ENCODE measurements around the gene CYB561D2. TPM values are rescaled to one million over a fixed set of nuclear protein-coding genes. Genes with fewer than 3 reads are reported as not detected.

Gene CYB561D2
- total and polyA plus RNA-seq, 2 of the 13 experiments (the other 11 are each of a cell fraction or from before 2014, with no cell fraction given): 11.1 to 17.2 TPM

DNA sequence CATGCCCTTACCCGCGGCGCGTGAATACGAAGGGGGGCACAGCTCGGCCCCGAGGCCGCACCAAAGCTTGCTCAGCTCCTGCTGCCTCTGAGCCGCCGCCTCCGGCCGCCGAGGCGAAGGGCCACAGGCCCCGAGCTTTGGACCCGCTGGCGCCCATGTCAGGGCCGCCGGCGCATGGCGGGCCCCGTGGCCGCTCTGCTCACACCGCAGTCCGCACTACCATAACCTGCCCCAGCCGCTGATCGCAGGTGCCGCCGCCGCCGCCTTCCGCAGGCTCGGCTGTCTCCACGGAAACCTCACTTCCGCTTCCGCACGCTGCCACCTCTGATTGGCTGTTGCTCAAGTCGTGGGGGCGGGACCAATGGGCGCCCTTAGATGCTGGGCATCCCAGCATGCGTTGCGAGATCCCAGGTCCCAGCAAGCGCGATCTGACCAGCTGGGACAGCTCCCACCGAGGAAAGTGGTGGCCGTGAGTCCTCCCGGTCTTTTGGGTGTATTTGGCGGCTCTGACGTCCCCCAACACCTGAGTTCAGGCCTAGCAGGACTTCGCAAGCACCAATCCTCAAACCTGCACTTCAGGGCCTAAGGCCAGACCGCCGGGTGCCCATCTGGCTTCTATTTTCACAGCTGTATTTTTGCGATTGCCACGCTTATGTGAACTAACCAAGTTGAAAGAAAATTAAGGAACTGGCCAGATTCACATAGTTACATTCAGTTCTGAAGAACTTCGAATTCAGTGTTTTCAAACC lies 22.5 kb upstream of the CYB561D2 start, which contains the start of gene TUSC2 (continued):
- TF ChIP-seq CREM (IDR thresholded peaks at IDR 0.05): peak; percentile 74
- no peak for TF ChIP-seq CREM (CRISPR knock-in tag; IDR thresholded peaks at IDR 0.05)
- TF ChIP-seq PAWR (CRISPR knock-in tag; IDR thresholded peaks at IDR 0.05; ENCODE audit: borderline replicate concordance): 0 out of 2 replicates have a peak, but pooled peaks have one; percentile 40
- TF ChIP-seq BCL6 (CRISPR knock-in tag; IDR thresholded peaks at IDR 0.05): no peak
- no peak for TF ChIP-seq KLF15 (CRISPR knock-in tag; IDR thresholded peaks at IDR 0.05; ENCODE audit: borderline replicate concordance)
- TF ChIP-seq ZFP62 (CRISPR knock-in tag; IDR thresholded peaks at IDR 0.05): no peak
- no peak for TF ChIP-seq MAZ (IDR thresholded peaks at IDR 0.05; ENCODE audit: borderline replicate concordance, low read depth, low read length)
- TF ChIP-seq MAZ (CRISPR knock-in tag; IDR thresholded peaks at IDR 0.05; ENCODE audit: low read depth): peak; percentile 75
- peak; percentile 92 for TF ChIP-seq PHF20 (CRISPR knock-in tag; IDR thresholded peaks at IDR 0.05)
- peak; percentile 81 for TF ChIP-seq TAF1 (CRISPR knock-in tag; IDR thresholded peaks at IDR 0.05)
- TF ChIP-seq, protein P1, sequence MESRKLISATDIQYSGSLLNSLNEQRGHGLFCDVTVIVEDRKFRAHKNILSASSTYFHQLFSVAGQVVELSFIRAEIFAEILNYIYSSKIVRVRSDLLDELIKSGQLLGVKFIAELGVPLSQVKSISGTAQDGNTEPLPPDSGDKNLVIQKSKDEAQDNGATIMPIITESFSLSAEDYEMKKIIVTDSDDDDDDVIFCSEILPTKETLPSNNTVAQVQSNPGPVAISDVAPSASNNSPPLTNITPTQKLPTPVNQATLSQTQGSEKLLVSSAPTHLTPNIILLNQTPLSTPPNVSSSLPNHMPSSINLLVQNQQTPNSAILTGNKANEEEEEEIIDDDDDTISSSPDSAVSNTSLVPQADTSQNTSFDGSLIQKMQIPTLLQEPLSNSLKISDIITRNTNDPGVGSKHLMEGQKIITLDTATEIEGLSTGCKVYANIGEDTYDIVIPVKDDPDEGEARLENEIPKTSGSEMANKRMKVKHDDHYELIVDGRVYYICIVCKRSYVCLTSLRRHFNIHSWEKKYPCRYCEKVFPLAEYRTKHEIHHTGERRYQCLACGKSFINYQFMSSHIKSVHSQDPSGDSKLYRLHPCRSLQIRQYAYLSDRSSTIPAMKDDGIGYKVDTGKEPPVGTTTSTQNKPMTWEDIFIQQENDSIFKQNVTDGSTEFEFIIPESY (CRISPR knock-in tag; IDR thresholded peaks at IDR 0.05): no peak
- TF ChIP-seq, protein P2, sequence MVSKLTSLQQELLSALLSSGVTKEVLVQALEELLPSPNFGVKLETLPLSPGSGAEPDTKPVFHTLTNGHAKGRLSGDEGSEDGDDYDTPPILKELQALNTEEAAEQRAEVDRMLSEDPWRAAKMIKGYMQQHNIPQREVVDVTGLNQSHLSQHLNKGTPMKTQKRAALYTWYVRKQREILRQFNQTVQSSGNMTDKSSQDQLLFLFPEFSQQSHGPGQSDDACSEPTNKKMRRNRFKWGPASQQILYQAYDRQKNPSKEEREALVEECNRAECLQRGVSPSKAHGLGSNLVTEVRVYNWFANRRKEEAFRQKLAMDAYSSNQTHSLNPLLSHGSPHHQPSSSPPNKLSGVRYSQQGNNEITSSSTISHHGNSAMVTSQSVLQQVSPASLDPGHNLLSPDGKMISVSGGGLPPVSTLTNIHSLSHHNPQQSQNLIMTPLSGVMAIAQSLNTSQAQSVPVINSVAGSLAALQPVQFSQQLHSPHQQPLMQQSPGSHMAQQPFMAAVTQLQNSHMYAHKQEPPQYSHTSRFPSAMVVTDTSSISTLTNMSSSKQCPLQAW (CRISPR knock-in tag; IDR thresholded peaks at IDR 0.05): 0 out of 2 replicates have a peak, but pooled peaks have one; percentile 22
- peak; percentile 59; the same call in 1 of the 2 replicates for TF ChIP-seq GATA4 (IDR thresholded peaks at IDR 0.05; ENCODE audit: borderline replicate concordance, low read depth)
- TF ChIP-seq KDM2A (CRISPR knock-in tag; IDR thresholded peaks at IDR 0.05; ENCODE audit: borderline replicate concordance, low read depth): peak; percentile 95
- peak; percentile 92 for TF ChIP-seq ELF1 (CRISPR knock-in tag; IDR thresholded peaks at IDR 0.05)
- peak; percentile 40; the same call in 1 of the 2 replicates for TF ChIP-seq ZMAT3 (CRISPR knock-in tag; conservative IDR thresholded peaks at IDR 0.05)
- TF ChIP-seq, protein P3, sequence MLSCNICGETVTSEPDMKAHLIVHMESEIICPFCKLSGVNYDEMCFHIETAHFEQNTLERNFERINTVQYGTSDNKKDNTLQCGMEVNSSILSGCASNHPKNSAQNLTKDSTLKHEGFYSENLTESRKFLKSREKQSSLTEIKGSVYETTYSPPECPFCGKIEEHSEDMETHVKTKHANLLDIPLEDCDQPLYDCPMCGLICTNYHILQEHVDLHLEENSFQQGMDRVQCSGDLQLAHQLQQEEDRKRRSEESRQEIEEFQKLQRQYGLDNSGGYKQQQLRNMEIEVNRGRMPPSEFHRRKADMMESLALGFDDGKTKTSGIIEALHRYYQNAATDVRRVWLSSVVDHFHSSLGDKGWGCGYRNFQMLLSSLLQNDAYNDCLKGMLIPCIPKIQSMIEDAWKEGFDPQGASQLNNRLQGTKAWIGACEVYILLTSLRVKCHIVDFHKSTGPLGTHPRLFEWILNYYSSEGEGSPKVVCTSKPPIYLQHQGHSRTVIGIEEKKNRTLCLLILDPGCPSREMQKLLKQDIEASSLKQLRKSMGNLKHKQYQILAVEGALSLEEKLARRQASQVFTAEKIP (CRISPR knock-in tag; IDR thresholded peaks at IDR 0.05; ENCODE audit: borderline replicate concordance): no peak
- TF ChIP-seq RARG (CRISPR knock-in tag; IDR thresholded peaks at IDR 0.05; ENCODE audit: low read depth): no peak
- TF ChIP-seq, protein P4, sequence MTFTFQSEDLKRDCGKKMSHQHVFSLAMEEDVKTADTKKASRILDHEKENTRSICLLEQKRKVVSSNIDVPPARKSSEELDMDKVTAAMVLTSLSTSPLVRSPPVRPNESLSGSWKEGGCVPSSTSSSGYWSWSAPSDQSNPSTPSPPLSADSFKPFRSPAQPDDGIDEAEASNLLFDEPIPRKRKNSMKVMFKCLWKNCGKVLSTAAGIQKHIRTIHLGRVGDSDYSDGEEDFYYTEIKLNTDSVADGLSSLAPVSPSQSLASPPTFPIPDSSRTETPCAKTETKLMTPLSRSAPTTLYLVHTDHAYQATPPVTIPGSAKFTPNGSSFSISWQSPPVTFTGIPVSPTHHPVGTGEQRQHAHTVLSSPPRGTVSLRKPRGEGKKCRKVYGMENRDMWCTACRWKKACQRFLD (CRISPR knock-in tag; IDR thresholded peaks at IDR 0.05; ENCODE audit: borderline replicate concordance): 0 out of 2 replicates have a peak, but pooled peaks have one; percentile 37
- peak; percentile 52; the same call in 1 of the 2 replicates for TF ChIP-seq HCFC1 (IDR thresholded peaks at IDR 0.05; ENCODE audit: low read depth, low read length)
- TF ChIP-seq IRF2 (CRISPR knock-in tag; IDR thresholded peaks at IDR 0.05): peak; percentile 61
- TF ChIP-seq CAMTA2 (CRISPR knock-in tag; IDR thresholded peaks at IDR 0.05; ENCODE audit: borderline replicate concordance): no peak
- peak; percentile 74; the same call in 1 of the 2 replicates for TF ChIP-seq ZNF598 (CRISPR knock-in tag; IDR thresholded peaks at IDR 0.05; ENCODE audit: borderline replicate concordance)
- peak; percentile 68 for TF ChIP-seq HNRNPLL (IDR thresholded peaks at IDR 0.05; ENCODE audit: low read depth, low read length, poor library complexity, severe bottlenecking)
